ENCODE results near the gene PASK.

PASK gene

DNA sequence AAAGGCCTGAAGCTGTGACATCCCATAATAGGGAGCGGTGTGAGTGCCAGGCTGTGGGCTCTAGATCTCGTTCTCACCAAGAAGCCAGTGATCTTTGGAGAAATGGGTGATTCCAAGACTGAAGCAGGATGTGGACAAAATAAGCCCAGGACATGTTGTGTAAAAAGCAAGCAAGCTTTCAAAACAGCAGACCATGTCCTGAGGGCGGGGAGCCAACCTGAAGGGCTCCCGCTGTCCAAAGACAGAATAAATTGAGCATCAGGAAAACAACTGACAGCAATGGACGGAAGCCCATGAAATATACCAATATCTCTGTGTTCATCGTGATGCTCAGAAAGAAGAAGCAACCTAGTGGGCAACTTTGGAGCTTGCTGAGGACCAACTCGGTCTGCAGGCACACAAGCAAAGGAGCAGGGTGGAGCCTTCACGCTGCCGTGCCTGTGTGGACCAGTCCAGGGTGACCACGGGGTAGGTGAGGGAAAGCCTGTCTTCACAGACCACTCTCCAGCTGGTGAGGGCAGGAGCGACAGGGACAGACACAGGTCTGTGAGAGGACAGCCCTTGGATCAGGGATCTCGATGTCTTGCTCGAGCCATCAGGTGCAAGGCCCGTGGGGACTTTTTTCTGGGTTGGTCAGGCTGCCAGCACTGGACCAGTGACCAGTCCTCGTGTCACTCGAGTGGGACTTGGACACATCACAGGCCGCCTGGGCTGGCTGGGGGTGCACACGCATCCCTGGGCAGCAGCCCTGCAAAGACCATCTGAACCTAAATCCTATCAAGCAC lies 68.7 kb downstream of the PASK start:
- DNase-seq, result no peak

DNA sequence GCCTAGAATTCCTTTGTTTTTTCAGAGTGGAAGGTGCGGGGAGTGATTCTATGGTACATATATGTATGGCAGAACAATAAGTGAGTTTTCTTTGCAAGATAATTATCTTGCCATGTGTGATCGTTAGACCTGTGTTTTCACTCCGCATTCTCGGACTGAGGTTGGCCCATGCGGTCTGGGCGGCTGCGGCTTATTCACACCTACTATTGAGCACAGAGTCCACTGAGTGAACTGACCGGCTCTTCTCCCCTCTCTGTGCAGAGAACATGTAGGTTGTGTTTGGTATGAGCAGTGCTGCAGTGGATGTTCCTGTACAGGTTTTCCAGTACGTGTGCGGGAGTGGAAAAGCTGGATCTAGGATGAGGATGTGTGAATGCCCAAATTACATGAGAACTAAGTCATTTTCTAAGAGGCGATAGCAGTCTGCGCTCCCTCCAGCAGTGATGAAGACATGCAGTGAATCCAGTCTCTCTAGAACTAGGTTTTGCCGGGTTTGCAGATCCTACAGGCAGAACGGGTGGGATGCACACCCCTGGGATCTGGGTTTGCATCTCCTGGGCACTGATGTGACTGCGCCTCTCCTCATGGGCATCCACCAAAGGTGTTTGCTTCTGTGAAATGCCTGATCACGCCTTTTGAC lies 74.3 kb downstream of the PASK start:
- DNase-seq, result no peak

DNA sequence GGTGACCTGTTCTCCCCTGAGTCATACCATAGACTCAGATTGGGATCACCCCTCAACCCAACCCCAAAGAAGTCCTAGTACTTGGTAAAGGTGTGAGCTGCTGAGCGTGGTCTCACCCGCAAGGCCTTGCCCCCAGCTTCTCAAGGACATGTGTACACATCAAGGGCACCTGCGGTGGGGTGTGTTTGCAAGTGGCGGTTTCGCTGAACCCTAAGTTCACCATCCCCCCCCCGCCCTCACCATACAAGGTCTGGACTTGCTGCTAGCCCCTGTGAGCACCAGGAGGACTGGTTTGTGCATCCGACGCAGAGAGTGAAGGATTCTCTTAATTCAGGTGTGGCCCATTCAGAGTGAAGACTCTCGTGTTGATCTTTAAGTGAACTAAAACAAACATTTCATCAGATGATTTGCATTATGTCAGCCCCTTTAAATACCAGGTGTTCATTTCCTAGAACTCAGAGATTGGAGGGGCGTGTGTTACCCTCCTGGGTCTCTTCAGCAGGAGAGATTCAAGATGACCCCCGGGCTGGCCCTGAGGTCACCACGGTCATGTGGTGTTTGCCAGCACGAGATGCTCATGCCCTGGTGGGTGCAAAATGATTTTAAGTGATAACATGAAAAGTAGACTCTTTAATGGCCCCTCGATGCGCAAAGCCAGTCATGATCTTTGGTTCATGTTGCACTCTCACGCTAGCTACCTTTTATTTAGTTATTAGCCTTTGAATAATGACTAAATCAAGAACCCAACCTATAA lies 75.0 kb downstream of the PASK start:
- no peak for DNase-seq

DNA sequence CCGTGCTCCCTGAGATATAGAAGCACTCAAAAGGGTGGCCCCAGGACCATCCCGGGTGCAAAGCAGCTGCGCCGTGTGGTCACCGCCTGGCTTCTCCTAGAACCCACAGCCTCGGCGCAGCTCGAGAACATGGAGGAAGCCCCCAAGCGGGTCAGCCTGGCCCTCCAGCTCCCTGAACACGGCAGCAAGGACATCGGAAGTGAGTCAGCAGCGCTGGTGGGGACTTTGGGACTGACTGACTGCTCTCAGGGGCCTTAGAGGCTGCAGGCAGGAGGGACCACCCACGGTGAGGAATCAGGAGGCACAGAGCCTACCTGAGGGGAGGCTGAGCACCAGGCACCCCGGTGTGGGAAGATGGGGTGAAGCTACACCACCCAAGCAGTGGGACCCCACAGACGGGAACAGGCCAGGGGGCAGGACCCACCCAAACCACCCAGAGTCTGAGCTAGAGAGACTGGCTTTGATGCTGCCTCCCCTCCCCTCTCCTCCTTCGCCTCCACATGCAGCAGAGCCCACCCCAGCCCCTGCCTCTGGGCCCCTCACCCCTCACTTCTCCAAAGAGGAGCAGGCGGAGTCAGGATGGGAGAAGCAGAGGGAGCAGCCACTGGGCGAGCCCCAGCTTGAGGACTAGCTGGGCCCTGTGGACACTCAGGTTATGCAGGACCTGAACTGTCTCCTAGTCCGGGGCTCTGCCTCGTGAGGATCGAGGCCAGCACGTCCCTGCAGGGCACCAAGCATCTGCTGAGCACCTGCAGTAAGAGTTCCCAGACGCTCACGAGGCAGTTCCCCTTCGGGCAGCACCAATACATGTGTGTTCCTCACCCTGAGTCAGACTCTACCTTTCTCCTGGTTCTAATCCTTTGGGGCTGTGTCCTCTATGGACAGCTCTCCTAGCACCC lies 75.9 kb downstream of the PASK start:
- no peak for DNase-seq

DNA sequence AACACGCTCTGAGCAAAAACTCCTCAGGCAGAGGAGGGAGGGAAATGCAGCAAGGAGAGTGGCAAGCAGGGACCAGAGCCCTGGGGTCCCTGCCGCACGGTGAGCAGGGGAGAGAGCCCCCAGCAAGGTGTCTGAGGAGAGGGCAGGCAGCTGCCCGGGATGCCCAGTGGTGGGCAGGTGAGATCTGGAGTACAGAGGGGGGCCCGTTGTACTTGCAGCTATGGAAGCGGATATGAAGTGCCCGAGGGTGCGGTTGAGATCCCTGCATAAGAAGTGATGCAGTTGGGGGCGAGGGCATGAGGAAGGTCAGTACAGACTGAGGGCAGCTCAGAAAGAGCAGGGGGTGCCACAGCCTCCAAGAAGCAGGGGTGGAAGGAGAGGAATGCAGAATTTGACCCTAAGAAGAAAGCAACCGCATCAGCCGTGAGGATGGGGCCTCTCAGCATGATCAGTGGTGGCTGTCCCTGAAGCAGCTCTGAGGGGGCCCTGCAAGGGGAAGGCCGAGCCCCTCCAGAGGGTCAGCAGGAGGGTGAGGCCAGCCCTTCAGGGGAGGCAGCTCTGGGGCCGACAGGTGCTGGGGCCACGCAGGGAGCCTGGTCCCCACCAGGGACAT lies 76.6 kb downstream of the PASK start:
- no peak for DNase-seq

DNA sequence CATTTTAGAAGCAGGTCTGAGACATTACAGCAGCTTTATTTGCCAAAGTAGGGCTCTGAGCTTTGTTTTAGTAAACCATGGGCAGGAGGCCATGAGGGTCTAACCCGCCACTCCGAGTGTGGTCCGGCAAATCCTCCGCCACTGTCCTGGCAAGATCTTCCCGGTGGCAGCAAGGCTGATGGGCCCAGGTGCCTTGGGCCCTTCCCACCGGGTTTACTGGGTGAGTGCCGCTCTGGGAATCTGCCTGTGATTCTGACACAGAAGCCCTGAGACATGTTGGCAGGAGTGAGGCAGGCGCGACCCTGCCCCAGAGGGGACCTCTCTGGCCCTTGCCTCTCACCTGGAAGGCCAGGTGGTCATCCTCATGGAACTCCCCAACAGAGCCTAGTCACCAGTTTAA lies 77.1 kb downstream of the PASK start:
- no peak for DNase-seq

DNA sequence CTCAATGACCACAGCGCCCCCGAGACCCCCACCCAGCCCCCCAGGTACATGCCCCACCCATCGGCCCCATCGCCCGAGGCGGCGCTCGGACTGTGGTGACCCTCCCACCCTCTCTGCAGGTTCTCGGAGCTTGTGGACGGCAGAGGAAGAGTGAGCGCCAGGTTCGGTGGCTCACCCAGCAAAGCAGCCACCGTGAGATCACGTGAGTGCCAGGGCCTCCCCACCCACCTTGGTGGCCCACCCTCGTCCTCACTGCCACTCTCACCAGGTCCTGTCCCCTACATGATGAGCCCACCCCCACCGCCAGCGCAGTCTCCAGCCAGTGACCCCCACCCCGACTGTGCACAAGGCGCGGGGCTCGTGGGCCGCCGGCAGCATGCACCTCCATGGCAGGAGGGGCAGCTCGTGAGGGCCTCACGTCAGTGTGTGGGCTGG lies 77.6 kb downstream of the PASK start:
- DNase-seq, result no peak

DNA sequence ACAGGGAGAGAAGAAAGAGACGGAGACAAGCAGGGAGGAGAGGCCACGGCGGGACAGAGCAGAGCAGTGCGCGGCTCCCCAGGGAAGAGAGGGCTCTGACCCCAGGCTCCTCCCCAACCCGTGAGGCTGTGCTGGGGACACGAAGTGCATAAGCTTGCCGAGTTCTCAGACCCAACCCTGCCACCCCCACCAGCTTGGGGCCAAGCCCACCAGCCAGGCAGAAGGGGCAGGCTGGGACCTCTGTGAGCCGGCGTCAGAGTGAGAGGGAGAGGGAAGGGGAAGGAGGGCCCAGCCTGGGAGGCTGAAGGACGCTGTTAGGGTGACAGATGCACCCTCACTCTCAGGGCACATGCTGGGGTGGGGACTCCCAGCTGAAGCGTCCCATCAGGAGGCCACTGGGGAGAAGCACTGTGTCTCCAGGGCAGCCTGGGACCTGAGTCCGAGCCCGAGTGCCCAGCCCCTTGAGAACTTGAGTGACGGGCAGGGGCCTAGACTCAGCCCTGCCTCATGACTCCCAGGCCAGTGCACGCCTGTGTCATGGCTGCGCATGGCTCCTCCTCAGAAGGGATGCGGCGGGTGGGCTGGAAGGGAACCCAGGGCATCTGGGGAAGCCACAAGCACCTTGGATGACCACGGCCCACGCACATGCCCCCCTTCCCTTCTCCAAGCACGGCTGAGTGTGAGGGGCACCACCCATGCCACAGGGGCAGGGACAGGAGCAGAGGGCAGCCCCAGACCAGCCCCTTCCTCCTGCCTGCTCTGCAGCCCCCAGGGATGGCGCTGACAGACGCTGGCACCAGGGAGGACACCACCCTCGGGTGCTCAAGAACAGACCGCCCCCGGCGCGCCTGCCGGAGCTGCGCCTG lies 78.2 kb downstream of the PASK start:
- DNase-seq, result no peak

DNA sequence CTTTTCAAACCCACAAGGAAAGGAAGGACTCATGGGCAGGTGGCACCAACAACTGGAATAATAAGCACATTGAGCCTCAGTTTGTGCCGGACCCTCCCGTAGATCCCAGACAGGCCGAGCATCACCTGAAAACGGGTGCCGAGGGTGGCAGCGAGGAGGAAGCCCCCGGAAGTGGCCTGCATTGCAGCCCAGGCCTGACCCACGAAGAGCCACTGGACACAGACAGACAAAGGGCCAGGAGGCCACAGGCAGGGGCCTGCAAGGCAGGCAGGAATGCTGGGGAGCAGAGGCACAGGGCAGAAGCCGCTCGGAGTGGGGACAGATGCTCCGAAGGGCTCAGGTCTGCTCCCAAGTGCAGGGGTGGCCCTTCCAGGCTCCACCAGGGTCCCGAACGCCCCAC lies 78.9 kb downstream of the PASK start:
- DNase-seq, result no peak

DNA sequence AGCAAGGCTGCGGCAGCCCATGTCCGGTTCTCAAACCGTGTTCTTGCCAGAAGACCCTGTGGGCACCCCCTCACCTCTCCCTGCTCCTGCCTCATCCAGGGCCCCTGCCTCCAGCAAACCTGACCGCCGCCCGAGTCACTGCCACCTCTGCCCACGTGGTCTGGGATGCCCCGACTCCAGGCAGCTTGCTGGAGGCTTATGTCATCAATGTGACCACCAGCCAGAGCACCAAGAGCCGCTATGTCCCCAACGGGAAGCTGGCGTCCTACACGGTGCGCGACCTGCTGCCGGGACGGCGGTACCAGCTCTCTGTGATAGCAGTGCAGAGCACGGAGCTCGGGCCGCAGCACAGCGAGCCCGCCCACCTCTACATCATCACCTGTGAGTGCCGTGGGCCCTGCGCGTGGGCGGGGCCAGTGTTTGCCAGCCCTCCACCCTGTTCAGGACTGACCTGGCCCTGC lies 79.4 kb downstream of the PASK start:
- DNase-seq, result no peak

DNA sequence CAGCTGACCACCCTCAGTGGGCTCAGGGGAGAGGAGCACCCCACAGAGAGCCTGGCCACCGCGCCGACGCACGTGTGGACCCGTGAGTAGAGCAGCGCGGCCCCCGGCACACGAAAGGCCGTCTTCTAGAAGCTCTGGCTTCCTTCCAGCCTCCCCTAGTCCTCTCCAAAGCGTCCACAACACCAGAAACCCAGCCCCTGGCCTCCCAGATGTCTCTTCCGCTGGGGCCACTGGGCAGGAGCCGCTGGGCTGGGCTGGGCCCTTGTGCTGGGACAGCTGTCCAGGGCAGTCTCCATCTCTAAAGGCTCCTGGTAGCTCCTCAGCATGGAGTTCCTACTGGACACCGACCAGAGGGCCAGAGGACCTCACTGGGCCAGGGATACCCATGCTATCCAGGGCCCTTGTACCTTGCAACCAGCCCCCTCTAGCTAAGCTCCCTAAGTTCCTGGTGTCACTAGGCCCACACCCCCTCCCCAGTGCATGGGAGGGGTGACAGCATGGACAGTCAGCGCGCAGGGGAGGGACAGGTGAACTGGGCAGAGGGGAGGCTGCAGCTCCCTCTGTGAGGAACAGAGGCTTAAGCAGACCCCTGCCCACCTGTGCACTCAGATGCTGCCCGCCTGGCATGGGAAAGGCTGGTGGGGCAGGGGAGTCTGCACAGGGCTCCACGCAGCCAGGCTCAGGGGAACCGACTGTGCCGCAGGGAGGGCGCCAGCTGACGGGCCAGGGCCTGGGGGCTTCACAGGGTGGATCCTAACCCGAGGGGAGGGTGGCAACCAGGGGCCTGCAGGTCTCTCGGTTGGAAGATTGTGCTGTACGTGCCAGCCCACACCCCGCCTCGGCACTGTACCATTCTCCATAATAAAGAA lies 80.1 kb downstream of the PASK start:
- DNase-seq, result no peak

DNA sequence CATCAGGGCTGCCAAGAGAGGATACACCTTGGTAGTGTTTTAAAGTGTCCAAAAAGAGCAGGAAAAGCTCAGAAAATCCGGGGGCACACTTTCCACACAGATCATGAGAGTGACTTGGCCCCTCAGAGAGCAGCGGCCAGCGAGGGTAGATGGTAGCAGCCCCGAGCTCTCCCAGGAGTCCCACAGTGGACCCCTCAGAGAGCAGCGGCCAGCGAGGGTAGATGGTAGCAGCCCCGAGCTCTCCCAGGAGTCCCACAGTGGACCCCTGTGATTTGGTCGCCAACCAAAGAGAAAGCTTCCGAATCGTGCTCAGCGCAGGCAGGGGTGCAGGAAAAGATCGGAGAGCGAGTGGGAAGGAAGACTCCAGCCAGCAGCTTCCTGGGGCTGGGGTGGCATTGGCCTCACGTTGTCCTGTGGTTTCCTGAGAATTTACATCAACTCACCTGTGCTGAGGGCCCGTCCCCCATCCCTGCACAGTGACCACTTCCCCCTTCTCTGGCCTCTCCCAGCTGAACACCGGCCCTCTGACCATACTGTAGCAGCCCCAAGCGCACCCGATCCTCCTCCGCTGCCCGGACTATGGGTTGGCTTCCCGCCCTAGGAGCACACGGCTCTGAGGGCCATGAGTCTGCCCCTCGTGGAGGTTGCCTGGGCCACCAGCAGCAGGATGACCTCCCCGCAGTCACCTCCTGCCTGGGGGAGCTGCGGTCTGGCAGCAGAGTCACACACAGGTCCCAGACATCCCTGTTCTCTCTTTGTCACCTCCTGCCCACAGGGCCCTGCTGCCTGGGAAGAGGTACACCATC lies 80.9 kb downstream of the PASK start:
- no peak for DNase-seq

DNA sequence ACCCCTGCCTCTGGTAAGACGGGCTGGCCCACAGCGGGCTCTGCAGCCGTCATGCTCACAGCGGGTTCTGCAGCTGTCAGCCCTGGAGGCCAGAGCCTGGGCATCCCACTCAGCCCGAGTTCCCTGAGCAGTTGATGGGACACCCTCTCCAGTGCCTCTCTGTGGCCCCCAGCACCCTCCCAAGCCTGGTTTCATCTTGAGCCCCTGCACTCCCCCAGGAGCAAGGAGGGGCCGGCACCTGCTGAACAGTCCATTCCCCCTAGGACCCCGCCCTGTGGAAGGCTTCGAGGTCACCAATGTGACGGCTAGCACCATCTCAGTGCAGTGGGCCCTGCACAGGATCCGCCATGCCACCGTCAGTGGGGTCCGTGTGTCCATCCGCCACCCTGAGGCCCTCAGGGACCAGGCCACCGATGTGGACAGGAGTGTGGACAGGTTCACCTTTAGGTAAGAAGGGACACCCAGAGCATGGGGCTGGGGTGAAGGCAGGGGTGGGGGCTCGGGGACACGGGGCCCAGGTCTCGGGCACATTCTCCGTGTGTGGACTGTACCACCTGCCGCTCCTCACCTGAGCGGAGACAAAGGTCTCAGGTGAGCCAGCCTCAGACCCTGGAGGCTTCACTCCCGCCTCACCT lies 81.7 kb downstream of the PASK start:
- DNase-seq, result no peak

DNA sequence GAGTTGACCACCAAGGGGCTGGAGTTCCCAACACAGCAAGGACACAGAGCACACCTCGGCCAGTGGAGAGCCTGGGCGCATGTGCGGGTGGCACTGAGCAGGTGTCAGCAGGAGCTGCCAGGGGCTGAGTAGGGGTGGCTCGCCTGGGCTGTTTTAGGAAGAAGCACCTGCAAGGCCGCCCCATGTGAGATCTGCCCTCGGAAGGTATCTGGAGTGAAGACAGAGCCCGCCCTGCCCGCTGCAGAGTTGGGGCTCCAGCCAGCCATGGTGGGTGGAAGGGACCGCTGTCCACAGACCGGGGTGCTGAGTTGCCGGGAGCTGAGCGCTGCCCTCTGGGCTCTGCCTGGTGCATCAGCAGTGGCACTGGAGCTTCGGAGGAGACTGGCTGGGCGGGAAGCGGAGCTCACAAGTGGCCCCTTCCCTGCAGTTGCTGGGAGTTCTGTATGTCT lies 82.4 kb downstream of the PASK start:
- DNase-seq, result no peak

DNA sequence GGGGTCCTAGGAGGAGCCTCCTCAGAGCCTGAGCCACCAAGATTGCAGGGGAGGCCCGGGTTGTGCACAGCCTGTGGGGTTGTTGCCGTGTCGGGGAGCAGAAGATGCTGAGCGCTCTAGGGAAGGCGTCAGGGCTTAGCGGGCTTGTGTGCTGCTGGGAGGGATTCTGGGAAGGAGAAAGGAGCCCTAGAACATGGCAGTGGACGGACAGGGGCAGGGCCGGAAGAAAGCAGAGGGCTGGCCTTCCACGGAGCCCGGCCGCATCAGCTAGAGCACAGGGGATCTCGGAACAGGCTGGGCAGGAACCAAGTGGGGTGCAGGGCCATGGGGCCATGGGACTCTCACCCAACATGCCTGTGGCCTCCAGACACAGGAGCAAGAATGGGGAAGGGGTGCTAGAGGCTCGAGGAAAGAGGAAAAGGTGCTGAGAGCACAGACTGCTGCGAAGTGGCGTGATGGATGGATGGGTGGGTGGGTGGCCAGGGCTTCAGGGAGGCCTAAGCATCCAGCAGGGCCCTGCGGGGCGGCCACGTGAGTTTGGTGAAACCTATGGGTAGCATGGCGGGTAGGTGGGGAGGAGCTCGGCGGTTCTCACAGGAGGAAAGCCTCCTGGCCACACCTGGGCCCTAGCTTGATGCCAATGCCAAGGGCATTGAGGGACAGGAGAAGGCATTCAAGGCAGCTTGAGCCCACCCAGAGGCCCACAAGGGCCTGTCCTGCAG lies 82.9 kb downstream of the PASK start:
- no peak for DNase-seq

DNA sequence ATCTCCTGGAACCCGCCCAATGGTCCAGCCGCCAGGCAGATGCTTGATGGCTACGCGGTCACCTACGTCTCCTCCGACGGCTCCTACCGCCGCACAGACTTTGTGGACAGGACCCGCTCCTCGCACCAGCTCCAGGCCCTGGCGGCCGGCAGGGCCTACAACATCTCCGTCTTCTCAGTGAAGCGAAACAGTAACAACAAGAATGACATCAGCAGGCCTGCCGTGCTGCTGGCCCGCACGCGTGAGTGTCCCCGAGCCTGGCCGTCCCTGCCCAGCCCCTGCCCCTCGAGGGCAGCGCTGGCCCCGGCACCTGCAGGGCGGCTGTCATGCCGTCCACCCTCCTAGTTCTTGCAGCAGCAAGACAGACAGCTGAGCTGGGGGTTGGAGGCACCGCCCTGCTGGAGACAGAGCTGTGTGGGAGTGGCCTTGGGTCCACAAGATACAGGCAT lies 83.9 kb downstream of the PASK start:
- DNase-seq, result no peak

DNA sequence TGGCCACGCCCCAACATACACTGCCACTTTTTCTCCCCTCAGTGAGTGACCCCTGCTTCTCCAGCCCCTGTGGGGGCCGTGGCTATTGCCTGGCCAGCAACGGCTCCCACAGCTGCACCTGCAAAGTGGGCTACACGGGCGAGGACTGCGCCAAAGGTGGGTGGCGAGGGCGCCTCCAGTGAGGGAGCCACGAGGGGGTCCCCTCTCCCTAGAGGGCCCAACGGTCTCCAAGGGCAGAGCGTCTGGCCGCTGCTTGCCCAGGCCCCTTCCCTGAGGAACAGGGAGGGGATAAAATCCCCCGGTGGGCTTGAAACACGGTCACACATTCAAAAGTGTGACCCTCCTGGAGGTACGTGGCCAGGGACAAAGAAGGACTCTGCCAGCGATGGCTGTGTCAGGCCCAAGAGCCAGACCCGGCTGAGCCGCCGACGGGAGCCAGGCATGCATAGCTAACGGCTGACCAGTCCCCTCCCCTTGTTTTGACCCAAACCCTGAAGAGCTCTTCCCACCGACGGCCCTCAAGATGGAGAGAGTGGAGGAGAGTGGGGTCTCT lies 84.4 kb downstream of the PASK start:
- DNase-seq, result no peak

All from effector CD8-positive, alpha-beta T cell (primary cell).